ENCODE results near the gene NKX3-2.
A peak's percentile ranks its signal among the peaks of the same experiment; 100 is the strongest.
"Not testable (repeated sequence)": the region's sequence is repeated elsewhere in the genome, so short reads cannot be mapped to it uniquely, and the experiment has no call there.

The NKX3-2 gene

GRCh38 chr4:13543839-13544605, at the start of gene NKX3-2:
Gene NKX3-2 (minus strand): TSS chr4:13544508. CDS start chr4:13544414, 94 bp downstream.
- no peak for DNase-seq

GRCh38 chr4:13592220-13592619, 47.9 kb upstream of the NKX3-2 start:
- DNase-seq, result no peak

GRCh38 chr4:13590766-13591165, 46.5 kb upstream of the NKX3-2 start:
- no peak for DNase-seq

- DNase-seq, result no peak
Observed at GRCh38 chr4:13588954-13589353, 44.6 kb upstream of the NKX3-2 start.

- DNase-seq, result no peak
Observed at GRCh38 chr4:13584481-13584880, 40.2 kb upstream of the NKX3-2 start.

GRCh38 chr4:13580036-13580435, 35.7 kb upstream of the NKX3-2 start:
- DNase-seq, result no peak

GRCh38 chr4:13577660-13578059, 33.4 kb upstream of the NKX3-2 start:
- no peak for DNase-seq

GRCh38 chr4:13570916-13571315, 26.6 kb upstream of the NKX3-2 start:
- no peak for DNase-seq

GRCh38 chr4:13567125-13567524, 22.8 kb upstream of the NKX3-2 start:
- no peak for DNase-seq

- no peak for DNase-seq
Observed at GRCh38 chr4:13562876-13563275, 18.6 kb upstream of the NKX3-2 start.

GRCh38 chr4:13561673-13562072, 17.4 kb upstream of the NKX3-2 start:
- no peak for DNase-seq

GRCh38 chr4:13560111-13560510, 15.8 kb upstream of the NKX3-2 start:
- DNase-seq, result not testable (repeated sequence)

GRCh38 chr4:13559413-13559812, 15.1 kb upstream of the NKX3-2 start:
- DNase-seq, result no peak

GRCh38 chr4:13558881-13559280, 14.6 kb upstream of the NKX3-2 start:
- no peak for DNase-seq

GRCh38 chr4:13555325-13555724, 11.0 kb upstream of the NKX3-2 start:
- no peak for DNase-seq

- DNase-seq, result no peak
Observed at GRCh38 chr4:13553081-13553480, 8.8 kb upstream of the NKX3-2 start.

- peak; percentile 48 for DNase-seq
Observed at GRCh38 chr4:13548984-13549546, 4.8 kb upstream of the NKX3-2 start.

GRCh38 chr4:13548059-13548983, 4.0 kb upstream of the NKX3-2 start:
- no peak for DNase-seq

GRCh38 chr4:13547485-13548041, 3.3 kb upstream of the NKX3-2 start:
- DNase-seq, result no peak

- no peak for DNase-seq
Observed at GRCh38 chr4:13546941-13547484, 2.7 kb upstream of the NKX3-2 start.

GRCh38 chr4:13546142-13546940, 2.0 kb upstream of the NKX3-2 start:
- no peak for DNase-seq

GRCh38 chr4:13545394-13545808, 1.1 kb upstream of the NKX3-2 start:
- DNase-seq, result no peak

Measured in NCI-H2171 treated with DMSO at 0.1 percent for 48 hours (cell line).